CD4-positive, alpha-beta T cell (primary cell): ENCODE data around the gene TRMT61A. TPM values are rescaled to one million over a fixed set of nuclear protein-coding genes. Genes with fewer than 3 reads are reported as not detected.

Experiments used
- ATAC-seq: fragments of 200-7000 bp; cut with Tn5 transposase; one replicate; pipeline ENCODE4 v1.10.0; 2022; ENCODE audit warnings: mild to moderate bottlenecking; ENCODE audit not compliant: poor library complexity
- CTCF ChIA-PET: fragments of 350-600 bp; sonication (Branson Sonifier 250); formaldehyde crosslinking; loops from one replicate; lab custom pipeline; 2021; ENCODE audit warnings: antibody characterized with exemption, inconsistent platforms; lab: Charles Lee
- POLR2A ChIA-PET: fragments of 350-600 bp; sonication (Branson Sonifier 250); formaldehyde crosslinking; loops from one replicate; lab custom pipeline; 2021; ENCODE audit warnings: antibody characterized with exemption, inconsistent platforms; lab: Charles Lee
- DNase-seq, 14 experiments: peaks; one replicate each; pipeline ENCODE4 v3.0.0-alpha.2; 2013 to 2020; ENCODE audit warnings: mixed read lengths in 2 of 14
- H3K27ac ChIP-seq, 2 donors: one replicate each; pipeline versions ENCODE4 v1.5.1 to v1.7.0; 2013; ENCODE audit warnings: low read length in 2 of 2, low read depth in 1 of 2, mild to moderate bottlenecking in 1 of 2
- H3K27me3 ChIP-seq, 2 experiments: 1 replicate in 1 of 2; 2 replicates in 1 of 2; pipeline versions ENCODE4 v1.6.1 to v1.7.0; 2013; ENCODE audit warnings: low read length in 2 of 2, control low read depth in 1 of 2, mild to moderate bottlenecking in 1 of 2, moderate library complexity in 1 of 2; ENCODE audit not compliant: insufficient read depth in 2 of 2, control insufficient read depth in 1 of 2
- H3K36me3 ChIP-seq: one replicate; pipeline ENCODE4 v1.6.1; 2013; ENCODE audit warnings: low read length, control low read depth; ENCODE audit not compliant: insufficient read depth
- H3K4me1 ChIP-seq: one replicate; pipeline ENCODE4 v1.6.1; 2013; ENCODE audit warnings: low read length, control low read depth; ENCODE audit not compliant: insufficient read depth
- H3K4me3 ChIP-seq: one replicate; pipeline ENCODE4 v1.5.1; 2013; ENCODE audit warnings: mild to moderate bottlenecking, low read length, moderate library complexity
- H3K9me3 ChIP-seq, 2 experiments: 1 replicate in 1 of 2; 2 replicates in 1 of 2; pipeline versions ENCODE4 v1.6.1 to v1.7.0; 2013; ENCODE audit warnings: low read length in 2 of 2, mild to moderate bottlenecking in 2 of 2, control low read depth in 1 of 2, moderate library complexity in 1 of 2; ENCODE audit not compliant: control insufficient read depth in 1 of 2, insufficient read depth in 1 of 2
- H3K27ac Mint-ChIP-seq: one replicate; pipeline ENCODE4 v1.8.0; 2020; ENCODE audit warnings: mixed read lengths
- H3K27me3 Mint-ChIP-seq: one replicate; pipeline ENCODE4 v1.8.0; 2021; ENCODE audit warnings: mixed read lengths
- H3K36me3 Mint-ChIP-seq: one replicate; pipeline ENCODE4 v1.8.0; 2021; ENCODE audit warnings: low read depth, mixed read lengths
- H3K4me1 Mint-ChIP-seq: one replicate; pipeline ENCODE4 v1.8.0; 2021; ENCODE audit warnings: low read depth, mixed read lengths
- H3K4me3 Mint-ChIP-seq: one replicate; pipeline ENCODE4 v1.8.0; 2020; ENCODE audit warnings: mild to moderate bottlenecking, mixed read lengths
- H3K9me3 Mint-ChIP-seq: one replicate; pipeline ENCODE4 v1.8.0; 2020; ENCODE audit warnings: mixed read lengths
- intact Hi-C, 2 experiments: fragments of 100-400 bp; cut with DNase I in 1 of 2; cut with micrococcal nuclease in 1 of 2; formaldehyde crosslinking; loops; one replicate each; pipeline versions ENCODE4 v1.15.1 to v1.9.0; 2023 to 2025; cut with DNase I, micrococcal nuclease
- total RNA-seq, 174 experiments: library from RNA in 2 of 174; stranded (reverse) in 2 of 174; gene quantifications; one replicate each; pipeline ENCODE4 v1.2.3 and lab custom pipeline; 2021 to 2026
- TF ChIP-seq, protein P1 (sequence below): fragments of 200-600 bp; IDR thresholded peaks from one replicate; pipeline ENCODE4 v1.8.0; 2022; ENCODE audit warnings: antibody characterized with exemption, mild to moderate bottlenecking

TRMT61A gene
- total RNA-seq, 2 experiments from 2014 or later = 9.2 to 9.8 TPM

DNA sequence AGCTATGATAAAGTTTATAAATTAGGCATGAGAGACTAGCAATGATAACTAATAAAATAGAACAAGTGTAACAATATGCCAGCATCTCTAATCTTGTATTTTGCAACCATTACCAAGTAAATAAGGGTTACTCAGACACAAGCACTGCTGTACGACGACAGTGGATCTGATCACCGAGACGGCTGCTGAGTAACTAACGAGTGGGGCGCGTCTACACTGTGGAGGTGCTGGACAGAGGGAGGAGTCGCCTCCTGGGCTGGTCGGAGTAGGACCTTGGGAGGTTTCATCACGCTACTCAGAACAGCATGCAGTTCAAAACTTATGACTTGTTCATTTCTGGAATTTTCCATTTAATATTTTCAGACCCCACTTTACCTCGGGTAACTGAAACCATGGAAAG, 52.2 kb downstream of the TRMT61A start:
- no peak overlapping the region for H3K27ac ChIP-seq
- ChIA-PET POLR2A (no interaction called here), CTCF (no interaction called here)
- peaks cover 24% of the 10 kb centered on the region for H3K36me3 ChIP-seq
- intact Hi-C loops = no loop called here
- Mint-ChIP-seq H3K4me3 (no peak overlapping the region), H3K27ac (no peak overlapping the region), H3K4me1 (no peaks in the 10 kb centered on the region), H3K9me3 (no peaks in the 10 kb centered on the region), H3K27me3 (no peaks in the 10 kb centered on the region), H3K36me3 (peaks cover 38% of the 10 kb centered on the region)
- H3K27me3 ChIP-seq = no peaks in the 10 kb centered on the region
- H3K4me3 ChIP-seq = no peak overlapping the region
- no peaks in the 10 kb centered on the region for H3K9me3 ChIP-seq
- DNase-seq (no peak), ATAC-seq (no peak)
- TF ChIP-seq, protein P1, sequence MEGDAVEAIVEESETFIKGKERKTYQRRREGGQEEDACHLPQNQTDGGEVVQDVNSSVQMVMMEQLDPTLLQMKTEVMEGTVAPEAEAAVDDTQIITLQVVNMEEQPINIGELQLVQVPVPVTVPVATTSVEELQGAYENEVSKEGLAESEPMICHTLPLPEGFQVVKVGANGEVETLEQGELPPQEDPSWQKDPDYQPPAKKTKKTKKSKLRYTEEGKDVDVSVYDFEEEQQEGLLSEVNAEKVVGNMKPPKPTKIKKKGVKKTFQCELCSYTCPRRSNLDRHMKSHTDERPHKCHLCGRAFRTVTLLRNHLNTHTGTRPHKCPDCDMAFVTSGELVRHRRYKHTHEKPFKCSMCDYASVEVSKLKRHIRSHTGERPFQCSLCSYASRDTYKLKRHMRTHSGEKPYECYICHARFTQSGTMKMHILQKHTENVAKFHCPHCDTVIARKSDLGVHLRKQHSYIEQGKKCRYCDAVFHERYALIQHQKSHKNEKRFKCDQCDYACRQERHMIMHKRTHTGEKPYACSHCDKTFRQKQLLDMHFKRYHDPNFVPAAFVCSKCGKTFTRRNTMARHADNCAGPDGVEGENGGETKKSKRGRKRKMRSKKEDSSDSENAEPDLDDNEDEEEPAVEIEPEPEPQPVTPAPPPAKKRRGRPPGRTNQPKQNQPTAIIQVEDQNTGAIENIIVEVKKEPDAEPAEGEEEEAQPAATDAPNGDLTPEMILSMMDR = no peak
- no peaks in the 10 kb centered on the region for H3K4me1 ChIP-seq

DNA sequence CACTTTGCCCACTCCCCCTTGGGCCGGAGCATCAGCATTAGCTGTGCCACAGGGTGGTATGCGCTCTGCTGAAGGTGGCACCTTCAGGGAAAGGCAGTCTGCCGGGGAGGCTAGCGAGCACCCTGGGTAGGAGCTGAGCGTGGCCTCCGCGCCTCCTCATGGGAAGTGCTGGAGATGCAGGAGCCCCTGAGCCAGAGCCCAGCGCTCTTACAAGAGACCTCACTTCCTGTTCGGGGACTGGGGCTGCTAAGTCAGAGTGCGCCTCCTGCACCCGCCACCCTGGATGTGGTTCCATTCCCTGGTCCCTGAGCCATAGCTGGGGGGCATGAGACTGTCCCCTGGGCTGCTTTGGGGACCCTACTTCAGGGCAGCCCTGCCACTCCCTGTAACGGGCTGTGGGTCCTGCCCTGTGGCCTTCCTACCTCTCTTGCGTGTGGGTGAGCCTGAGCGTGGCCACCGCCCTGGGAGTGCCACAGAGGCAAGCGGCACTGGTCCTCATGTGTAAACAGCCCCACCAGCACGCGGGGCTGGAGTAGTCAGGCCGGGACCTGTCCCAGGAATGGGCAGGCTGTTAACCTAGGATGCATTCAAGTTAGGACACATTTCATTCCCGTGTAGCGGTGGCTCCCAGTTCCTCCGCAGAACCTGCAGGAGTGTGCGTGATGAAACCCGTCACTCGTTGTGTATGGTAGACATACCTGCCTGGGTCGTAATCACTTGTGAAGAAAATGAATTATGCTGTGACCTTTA, 53.1 kb downstream of the TRMT61A start:
- Mint-ChIP-seq H3K36me3 (peaks cover 32% of the 10 kb centered on the region), H3K27me3 (no peaks in the 10 kb centered on the region), H3K4me1 (no peaks in the 10 kb centered on the region), H3K27ac (no peak overlapping the region), H3K9me3 (no peaks in the 10 kb centered on the region), H3K4me3 (no peak overlapping the region)
- peaks cover 23% of the 10 kb centered on the region for H3K36me3 ChIP-seq
- DNase-seq = no peak
- no peaks in the 10 kb centered on the region for H3K27me3 ChIP-seq
- TF ChIP-seq, protein P1 = no peak
- no peak overlapping the region for H3K27ac ChIP-seq
- POLR2A ChIA-PET = no interaction called here
- ATAC-seq = no peak
- CTCF ChIA-PET = no interaction called here
- no peak overlapping the region for H3K4me3 ChIP-seq
- intact Hi-C loops = no loop called here
- no peaks in the 10 kb centered on the region for H3K9me3 ChIP-seq
- no peaks in the 10 kb centered on the region for H3K4me1 ChIP-seq

DNA sequence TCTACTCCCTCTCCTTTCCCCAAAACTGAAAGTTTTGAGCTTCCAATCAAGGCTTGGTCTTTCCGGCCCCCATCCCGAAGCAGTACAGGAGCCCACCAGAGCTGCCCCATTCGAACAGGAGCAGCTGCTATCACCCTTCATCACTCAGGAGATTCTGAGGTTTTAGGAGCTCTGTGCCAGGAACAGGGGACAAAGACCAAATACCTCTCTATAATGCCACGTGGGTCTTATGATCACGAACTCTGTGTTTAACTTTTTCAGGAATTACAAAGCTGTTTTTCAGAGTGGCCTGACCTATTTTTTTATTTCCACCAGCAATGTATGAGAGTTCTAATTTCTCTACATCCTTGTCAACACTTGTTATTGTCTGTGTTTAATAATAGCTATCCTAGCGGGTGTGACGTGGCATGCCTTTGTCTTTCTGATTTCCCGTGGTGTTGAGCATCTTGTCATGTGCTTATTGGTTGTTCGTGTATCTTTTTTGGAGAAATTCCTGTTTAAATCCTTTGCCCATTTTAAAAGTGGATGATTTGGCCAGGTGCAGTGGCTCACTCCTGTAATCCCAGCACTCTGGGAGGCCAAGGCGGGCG, 55.4 kb downstream of the TRMT61A start:
- Histone ChIP-seq H3K9me3 (no peaks in the 10 kb centered on the region), H3K27ac (no peak overlapping the region), H3K36me3 (peaks cover 10% of the 10 kb centered on the region), H3K4me1 (no peaks in the 10 kb centered on the region), H3K27me3 (no peaks in the 10 kb centered on the region), H3K4me3 (no peak overlapping the region)
- TF ChIP-seq, protein P1 = no peak
- intact Hi-C loops = no loop called here
- no peaks in the 10 kb centered on the region for H3K27me3 Mint-ChIP-seq
- DNase-seq (no peak), ATAC-seq (no peak)
- peaks cover 27% of the 10 kb centered on the region for H3K36me3 Mint-ChIP-seq
- no peak overlapping the region for H3K4me3 Mint-ChIP-seq
- ChIA-PET POLR2A (no interaction called here), CTCF (no interaction called here)
- H3K27ac Mint-ChIP-seq = no peak overlapping the region
- no peaks in the 10 kb centered on the region for H3K9me3 Mint-ChIP-seq
- no peaks in the 10 kb centered on the region for H3K4me1 Mint-ChIP-seq

Other genes starting within 250 kb of the TRMT61A start
- 100 to 1,000 TPM; 658 TPM for gene EIF5, start 195.0 kb upstream of the TRMT61A start, total RNA-seq
- gene MARK3, start 143.8 kb upstream of the TRMT61A start, total RNA-seq = 100 to 1,000 TPM; 107 TPM
- gene CKB, start 6.4 kb upstream of the TRMT61A start, total RNA-seq = 1 to 10 TPM; 5.8 to 6.6 TPM
- gene BAG5, start 33.5 kb downstream of the TRMT61A start, total RNA-seq = 10 to 100 TPM; 39.4 to 40.3 TPM
- 10 to 100 TPM in 1 of 2 experiments, 1 to 10 TPM in 1; 9.1 to 10.7 TPM for gene COA8, start 33.8 kb downstream of the TRMT61A start, total RNA-seq
- 100 to 1,000 TPM; 111 to 119 TPM for gene KLC1, start 100.0 kb downstream of the TRMT61A start, total RNA-seq
- 1 to 10 TPM; 4.6 to 4.8 TPM for gene XRCC3, start 186.3 kb downstream of the TRMT61A start, total RNA-seq
- 1 to 10 TPM; 2.6 to 3.0 TPM for gene ZFYVE21, start 186.6 kb downstream of the TRMT61A start, total RNA-seq